Caco-2 (cell line): ENCODE measurements around the gene ZBED1. TPM values are rescaled to one million over a fixed set of nuclear protein-coding genes. Genes with fewer than 3 reads are reported as not detected.

Experiments used
- BruUV-seq: library from RNA; stranded (reverse); fragments of 400-500 nt; replicated peaks from 2 replicates; lab custom pipeline; 2021; lab: Mats Ljungman, UMichigan
- CTCF ChIA-PET: fragments of 300-600 bp; sonication (Branson Sonifier 250); formaldehyde crosslinking; loops from one replicate; lab custom pipeline; 2022; ENCODE audit warnings: antibody characterized with exemption; lab: Charles Lee
- POLR2A ChIA-PET: fragments of 300-600 bp; sonication (Branson Sonifier 250); formaldehyde crosslinking; loops from one replicate; lab custom pipeline; 2022; ENCODE audit warnings: antibody characterized with exemption; lab: Charles Lee
- DNase-seq, 2 experiments: peaks; one replicate each; pipeline versions ENCODE4 v3.0.0 to v3.0.0-alpha.2; 2020 to 2022
- H3K27me3 ChIP-seq: replicated peaks from 2 replicates; pipeline ENCODE4 v1.6.0; 2011; ENCODE audit warnings: low read length; ENCODE audit not compliant: control insufficient read depth, insufficient read depth
- H3K36me3 ChIP-seq: 2 replicates; pipeline ENCODE4 v1.5.1; 2011; ENCODE audit warnings: low read length; ENCODE audit not compliant: control insufficient read depth, insufficient read depth
- H3K4me1 ChIP-seq: fragments of 250-450 bp; sonication (Bioruptor Pico); 2 replicates; pipeline ENCODE4 v1.5.1; 2020; ENCODE audit warnings: mild to moderate bottlenecking
- H3K4me3 ChIP-seq: 2 replicates; pipeline ENCODE4 v1.5.1; 2011; ENCODE audit warnings: low read depth, mild to moderate bottlenecking, control low read depth, low read length
- H3K9me3 ChIP-seq: fragments of 250-450 bp; sonication (Bioruptor Pico); 2 replicates; pipeline ENCODE4 v1.5.1; 2020; ENCODE audit warnings: mild to moderate bottlenecking, moderate library complexity
- H3K27ac Mint-ChIP-seq: one replicate; pipeline ENCODE4 v1.8.0; 2022; ENCODE audit warnings: mixed read lengths; ENCODE audit not compliant: unreplicated experiment
- H3K27me3 Mint-ChIP-seq: one replicate; pipeline ENCODE4 v1.8.0; 2022; ENCODE audit warnings: mixed read lengths; ENCODE audit not compliant: insufficient read depth, unreplicated experiment
- H3K36me3 Mint-ChIP-seq: one replicate; pipeline ENCODE4 v1.8.0; 2022; ENCODE audit warnings: mild to moderate bottlenecking, mixed read lengths; ENCODE audit not compliant: insufficient read depth, unreplicated experiment
- H3K4me1 Mint-ChIP-seq: one replicate; pipeline ENCODE4 v1.8.0; 2022; ENCODE audit warnings: low read depth, mixed read lengths; ENCODE audit not compliant: unreplicated experiment
- H3K4me3 Mint-ChIP-seq: one replicate; pipeline ENCODE4 v1.8.0; 2022; ENCODE audit warnings: mild to moderate bottlenecking, moderate library complexity, mixed read lengths; ENCODE audit not compliant: unreplicated experiment
- H3K9me3 Mint-ChIP-seq: one replicate; pipeline ENCODE4 v1.8.0; 2022; ENCODE audit warnings: mixed read lengths; ENCODE audit not compliant: unreplicated experiment
- intact Hi-C: fragments of 100-400 bp; cut with micrococcal nuclease; formaldehyde crosslinking; loops from one replicate; pipeline ENCODE4 v1.10.0; 2022; ENCODE audit not compliant: unreplicated experiment
- total RNA-seq: library from RNA; stranded (reverse); gene quantifications from 2 replicates; pipeline ENCODE4 v1.2.3, GENCODE V29; 2022
- TF ChIP-seq, protein P1 (sequence below), 2 experiments: fragments of 200-600 bp in 1 of 2; IDR thresholded peaks; 1 replicate in 1 of 2; 2 replicates in 1 of 2; pipeline versions ENCODE4 v1.5.1 to v1.8.0; 2011 to 2022; ENCODE audit warnings: antibody characterized with exemption in 1 of 2, control low read depth in 1 of 2, inconsistent platforms in 1 of 2, low read depth in 1 of 2, low read length in 1 of 2, mild to moderate bottlenecking in 1 of 2, moderate library complexity in 1 of 2; ENCODE audit not compliant: insufficient read depth in 1 of 2, severe bottlenecking in 1 of 2, unreplicated experiment in 1 of 2

The ZBED1 gene
- total RNA-seq, 1 experiment from 2014 or later, result 68.8 TPM

DNA sequence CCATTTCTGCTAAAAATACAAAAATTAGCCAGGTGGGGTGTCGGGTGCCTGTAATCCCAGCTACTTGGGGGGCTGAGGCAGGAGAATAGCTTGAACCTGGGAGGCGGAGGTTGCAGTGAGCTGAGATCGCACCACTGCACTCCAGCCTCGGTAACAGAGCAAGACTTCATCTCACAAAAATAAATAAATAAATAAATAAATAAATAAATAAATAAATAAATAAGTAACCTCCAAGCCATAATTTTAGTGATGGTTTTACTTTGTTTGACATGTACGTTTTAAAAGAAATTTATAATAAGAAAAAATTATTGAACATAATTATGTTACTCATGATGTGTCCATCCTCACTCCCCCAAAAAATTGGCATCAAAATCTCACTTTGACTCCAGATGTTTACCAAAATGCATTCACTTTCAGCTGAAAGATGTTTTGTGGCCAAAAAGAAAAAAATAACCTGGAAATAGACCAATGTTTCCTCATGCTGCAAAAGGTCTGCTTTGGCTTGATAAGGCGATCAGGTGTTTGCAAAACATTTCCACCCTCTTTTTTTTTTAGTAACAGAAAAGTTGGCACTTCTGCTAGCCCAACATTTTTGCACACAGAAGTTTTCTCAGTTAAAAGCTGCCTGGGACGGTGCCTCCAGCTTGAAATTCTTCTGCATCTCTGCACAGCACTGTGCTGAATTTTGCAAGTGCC, 42.2 kb upstream of the ZBED1 start:
- Histone ChIP-seq H3K4me3 (no peak overlapping the region), H3K4me1 (no peaks in the 10 kb centered on the region), H3K9me3 (no peaks in the 10 kb centered on the region), H3K36me3 (no peaks in the 10 kb centered on the region), H3K27me3 (no peaks in the 10 kb centered on the region)
- no peak overlapping the region for H3K4me3 Mint-ChIP-seq
- no peak for DNase-seq
- TF ChIP-seq, protein P1, sequence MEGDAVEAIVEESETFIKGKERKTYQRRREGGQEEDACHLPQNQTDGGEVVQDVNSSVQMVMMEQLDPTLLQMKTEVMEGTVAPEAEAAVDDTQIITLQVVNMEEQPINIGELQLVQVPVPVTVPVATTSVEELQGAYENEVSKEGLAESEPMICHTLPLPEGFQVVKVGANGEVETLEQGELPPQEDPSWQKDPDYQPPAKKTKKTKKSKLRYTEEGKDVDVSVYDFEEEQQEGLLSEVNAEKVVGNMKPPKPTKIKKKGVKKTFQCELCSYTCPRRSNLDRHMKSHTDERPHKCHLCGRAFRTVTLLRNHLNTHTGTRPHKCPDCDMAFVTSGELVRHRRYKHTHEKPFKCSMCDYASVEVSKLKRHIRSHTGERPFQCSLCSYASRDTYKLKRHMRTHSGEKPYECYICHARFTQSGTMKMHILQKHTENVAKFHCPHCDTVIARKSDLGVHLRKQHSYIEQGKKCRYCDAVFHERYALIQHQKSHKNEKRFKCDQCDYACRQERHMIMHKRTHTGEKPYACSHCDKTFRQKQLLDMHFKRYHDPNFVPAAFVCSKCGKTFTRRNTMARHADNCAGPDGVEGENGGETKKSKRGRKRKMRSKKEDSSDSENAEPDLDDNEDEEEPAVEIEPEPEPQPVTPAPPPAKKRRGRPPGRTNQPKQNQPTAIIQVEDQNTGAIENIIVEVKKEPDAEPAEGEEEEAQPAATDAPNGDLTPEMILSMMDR (IDR thresholded peaks at IDR 0.05; ENCODE audit: insufficient read depth in 1 of 2, low read depth in 1 of 2, low read length in 1 of 2, severe bottlenecking in 1 of 2, unreplicated experiment in 1 of 2), result no peak
- ChIA-PET CTCF (no interaction called here), POLR2A (no interaction called here)
- H3K27me3 Mint-ChIP-seq, result no peaks in the 10 kb centered on the region
- intact Hi-C loops, result no loop called here
- peaks cover 6% of the 10 kb centered on the region for H3K36me3 Mint-ChIP-seq
- BruUV-seq, result no TSS peak
- peaks cover 2% of the 10 kb centered on the region for H3K4me1 Mint-ChIP-seq
- no peak overlapping the region for H3K27ac Mint-ChIP-seq
- H3K9me3 Mint-ChIP-seq, result peaks cover 15% of the 10 kb centered on the region

DNA sequence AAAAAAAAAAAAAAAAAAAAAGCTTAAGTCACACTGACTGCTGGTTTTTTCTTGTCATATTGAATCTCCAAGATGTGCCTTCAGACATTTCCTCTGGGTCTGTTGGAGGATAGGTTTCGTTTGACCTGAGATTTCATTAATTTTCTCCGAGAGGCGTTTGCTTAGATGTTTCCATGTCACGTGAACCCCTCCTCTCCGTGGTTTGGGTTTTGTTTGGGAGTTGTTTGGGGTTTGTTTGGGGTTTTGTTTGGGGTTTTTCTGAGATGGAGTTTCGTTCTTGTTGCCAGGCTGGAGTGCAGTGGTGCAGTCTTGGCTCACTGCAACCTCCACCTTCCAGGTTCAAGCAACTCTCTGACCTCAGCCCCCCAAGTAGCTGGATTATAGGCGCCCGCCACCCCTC, 40.8 kb upstream of the ZBED1 start:
- peaks cover 6% of the 10 kb centered on the region for H3K36me3 Mint-ChIP-seq
- H3K4me3 Mint-ChIP-seq, result no peak overlapping the region
- CTCF ChIA-PET, result no interaction called here
- Histone ChIP-seq H3K4me1 (no peaks in the 10 kb centered on the region), H3K9me3 (no peaks in the 10 kb centered on the region), H3K4me3 (no peak overlapping the region), H3K36me3 (no peaks in the 10 kb centered on the region), H3K27me3 (no peaks in the 10 kb centered on the region)
- H3K9me3 Mint-ChIP-seq, result peaks cover 15% of the 10 kb centered on the region
- intact Hi-C loops, result no loop called here
- peaks cover 7% of the 10 kb centered on the region for H3K4me1 Mint-ChIP-seq
- TF ChIP-seq, protein P1 (IDR thresholded peaks at IDR 0.05; ENCODE audit: insufficient read depth in 1 of 2, low read depth in 1 of 2, low read length in 1 of 2, severe bottlenecking in 1 of 2, unreplicated experiment in 1 of 2), result no peak
- no peak overlapping the region for H3K27ac Mint-ChIP-seq
- no TSS peak for BruUV-seq
- DNase-seq, result no peak
- no peaks in the 10 kb centered on the region for H3K27me3 Mint-ChIP-seq
- POLR2A ChIA-PET, result no interaction called here

DNA sequence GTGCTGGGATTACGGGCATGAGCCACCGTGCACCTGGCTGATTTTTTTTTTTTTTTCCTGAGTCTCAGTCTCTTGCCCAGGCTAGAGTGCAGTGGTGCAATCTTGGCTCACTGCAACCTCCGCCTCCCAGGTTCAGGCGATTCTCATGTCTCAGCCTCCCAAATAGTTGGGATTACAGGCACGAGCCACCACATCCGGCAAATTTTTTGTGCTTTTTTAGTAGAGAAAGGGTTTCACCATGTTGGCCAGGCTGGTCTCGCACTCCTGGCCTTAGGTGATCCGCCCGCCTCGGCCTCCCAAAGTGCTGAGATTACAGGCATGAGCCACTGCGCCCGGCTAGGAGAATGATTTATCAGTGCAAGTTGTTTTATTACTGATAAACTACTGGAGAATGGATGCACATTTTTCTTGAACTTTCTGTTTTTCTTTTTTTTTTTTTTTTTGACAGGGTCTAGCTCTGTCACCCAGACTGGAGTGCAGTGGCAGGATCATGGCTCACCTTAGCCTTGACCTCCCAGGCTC, 39.7 kb upstream of the ZBED1 start:
- peaks cover 5% of the 10 kb centered on the region for H3K9me3 Mint-ChIP-seq
- H3K27me3 Mint-ChIP-seq, result no peaks in the 10 kb centered on the region
- peaks cover 7% of the 10 kb centered on the region for H3K4me1 Mint-ChIP-seq
- ChIA-PET POLR2A (no interaction called here), CTCF (no interaction called here)
- intact Hi-C loops, result no loop called here
- no peaks in the 10 kb centered on the region for H3K4me1 ChIP-seq
- no peak overlapping the region for H3K4me3 ChIP-seq
- no TSS peak for BruUV-seq
- no peak for DNase-seq
- H3K36me3 Mint-ChIP-seq, result peaks cover 6% of the 10 kb centered on the region
- H3K36me3 ChIP-seq, result no peaks in the 10 kb centered on the region
- H3K27ac Mint-ChIP-seq, result no peak overlapping the region
- no peaks in the 10 kb centered on the region for H3K9me3 ChIP-seq
- no peak overlapping the region for H3K4me3 Mint-ChIP-seq
- TF ChIP-seq, protein P1 (IDR thresholded peaks at IDR 0.05; ENCODE audit: insufficient read depth in 1 of 2, low read depth in 1 of 2, low read length in 1 of 2, severe bottlenecking in 1 of 2, unreplicated experiment in 1 of 2), result no peak
- no peaks in the 10 kb centered on the region for H3K27me3 ChIP-seq
